Suprapubic skin (tissue), 3 donors: Measurements from ENCODE around the gene SLC35B1.

Experiments
- CTCF ChIP-seq, 2 donors: fragments of 200-600 bp in 1 of 2; fragments of 450-650 bp in 1 of 2; sonication (generic) in 1 of 2; IDR thresholded peaks; one replicate each; pipeline ENCODE4 v1.5.1; 2016 to 2019; ENCODE audit warnings: antibody characterized with exemption in 2 of 2, mild to moderate bottlenecking in 1 of 2, moderate library complexity in 1 of 2
- EP300 ChIP-seq: sonication (generic); formaldehyde crosslinking; IDR thresholded peaks from one replicate; pipeline ENCODE4 v1.6.1; 2017; ENCODE audit warnings: antibody characterized with exemption
- POLR2A ChIP-seq, 2 donors: fragments of 450-650 bp; IDR thresholded peaks; one replicate each; pipeline ENCODE4 v1.6.1; 2017; ENCODE audit warnings: antibody characterized with exemption in 2 of 2, mild to moderate bottlenecking in 2 of 2, moderate library complexity in 2 of 2

- TF ChIP-seq CTCF (IDR thresholded peaks at IDR 0.05): no peak
- TF ChIP-seq POLR2A (IDR thresholded peaks at IDR 0.05): no peak
- no peak for TF ChIP-seq EP300
Observed at GRCh38 chr17:49667854-49668253, 39.9 kb downstream of the SLC35B1 start.
